Small intestine (tissue), 7 donors: ENCODE results near the gene TMEM131. TPM values are rescaled to one million over a fixed set of nuclear protein-coding genes. Genes with fewer than 3 reads are reported as not detected.

Experiments used
- DNase-seq, 2 donors: peaks; one replicate each; pipeline versions ENCODE4 v3.0.0 to v3.0.0-alpha.2; 2013
- FAIRE-seq: peaks from 2 replicates; lab custom pipeline; 2012; peaks lifted over from hg19 to GRCh38; lab: Jason Lieb, UNC
- H3K27ac ChIP-seq, 3 donors: one replicate each; pipeline ENCODE4 v1.5.1; 2013; ENCODE audit warnings: low read length in 2 of 3, mild to moderate bottlenecking in 2 of 3, control low read depth in 1 of 3, inconsistent platforms in 1 of 3, low read depth in 1 of 3, moderate library complexity in 1 of 3
- H3K27me3 ChIP-seq, 3 donors: one replicate each; pipeline ENCODE4 v1.6.1; 2013; ENCODE audit warnings: low read length in 3 of 3, inconsistent platforms in 1 of 3; ENCODE audit not compliant: control insufficient read depth in 3 of 3, insufficient read depth in 3 of 3
- H3K36me3 ChIP-seq, 3 donors: one replicate each; pipeline ENCODE4 v1.6.1; 2013; ENCODE audit warnings: low read length in 3 of 3, inconsistent platforms in 1 of 3, low read depth in 1 of 3, mild to moderate bottlenecking in 1 of 3, moderate library complexity in 1 of 3; ENCODE audit not compliant: control insufficient read depth in 3 of 3, insufficient read depth in 2 of 3
- H3K4me1 ChIP-seq, 3 donors: one replicate each; pipeline ENCODE4 v1.6.1; 2013; ENCODE audit warnings: low read length in 2 of 3, inconsistent platforms in 1 of 3, low read depth in 1 of 3, mild to moderate bottlenecking in 1 of 3, moderate library complexity in 1 of 3; ENCODE audit not compliant: control insufficient read depth in 3 of 3, insufficient read depth in 2 of 3
- H3K4me3 ChIP-seq, 3 donors: one replicate each; pipeline ENCODE4 v1.5.1; 2013; ENCODE audit warnings: low read length in 3 of 3, control low read depth in 1 of 3, inconsistent platforms in 1 of 3, low read depth in 1 of 3, mild to moderate bottlenecking in 1 of 3, moderate library complexity in 1 of 3
- H3K9me3 ChIP-seq, 2 donors: one replicate each; pipeline ENCODE4 v1.6.1; 2013; ENCODE audit warnings: low read depth in 1 of 2, low read length in 1 of 2; ENCODE audit not compliant: control insufficient read depth in 2 of 2, insufficient read depth in 1 of 2
- WGBS, 3 donors: extraction: QIAGEN DNeasy Blood & Tissue Kit; methylation state at CpG; one replicate each; pipeline ENCODE4 v1.1.7; 2013; 5-methylcytosine and 5-hydroxymethylcytosine counted together
- polyA plus RNA-seq, 4 donors: library from polyadenylated mRNA; stranded (reverse) in 3 of 4; unstranded in 1 of 4; fragments of 200-250 nt in 3 of 4; fragments of 120-200 nt in 1 of 4; gene quantifications; one replicate each; pipeline versions ENCODE4 v1.2.1 to v1.2.3, GENCODE V29; 2013
- donor health status: healthy with polysubstance abuse.
- donor health status: control.
- donor health status: control.
- donor health status: Bipolar disorder and iron deficiency.
- donor health status: healthy.

TMEM131 gene
- polyA plus RNA-seq, 4 donors, result 6.5 to 47.7 (median 13.8) TPM

DNA sequence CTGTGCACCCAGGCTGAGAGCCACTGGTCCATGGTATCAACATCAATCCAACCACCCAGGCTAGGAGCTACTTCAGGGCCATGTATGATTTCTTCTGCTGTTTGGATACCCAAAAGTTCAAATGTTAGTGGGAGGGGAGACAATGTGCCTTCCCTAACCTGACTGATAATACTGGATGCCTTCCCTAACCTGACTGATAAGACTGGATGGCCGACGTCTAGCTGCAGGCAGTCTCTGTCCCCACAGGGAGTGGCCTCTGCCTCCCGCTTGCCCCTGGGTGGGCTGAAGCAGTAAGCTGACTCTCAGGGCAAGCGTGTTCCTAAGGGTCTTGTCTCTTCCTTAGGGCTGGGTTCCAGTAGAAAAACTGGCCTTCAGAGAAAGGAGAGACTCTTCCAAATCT, 216.6 kb downstream of the TMEM131 start:
- no peak overlapping the region for H3K27ac ChIP-seq
- FAIRE-seq, result no peak
- H3K36me3 ChIP-seq, result peaks cover 2 to 35% (median 10%) of the 10 kb centered on the region in 3 donors
- no peaks in the 10 kb centered on the region for H3K4me1 ChIP-seq
- no peak for DNase-seq
- 80 to 89% (median 85%) methylated on average over 4 of the region's 4 CpGs for WGBS, 3 donors
- no peak overlapping the region for H3K4me3 ChIP-seq
- H3K27me3 ChIP-seq, result no peaks in the 10 kb centered on the region
- no peaks in the 10 kb centered on the region for H3K9me3 ChIP-seq

DNA sequence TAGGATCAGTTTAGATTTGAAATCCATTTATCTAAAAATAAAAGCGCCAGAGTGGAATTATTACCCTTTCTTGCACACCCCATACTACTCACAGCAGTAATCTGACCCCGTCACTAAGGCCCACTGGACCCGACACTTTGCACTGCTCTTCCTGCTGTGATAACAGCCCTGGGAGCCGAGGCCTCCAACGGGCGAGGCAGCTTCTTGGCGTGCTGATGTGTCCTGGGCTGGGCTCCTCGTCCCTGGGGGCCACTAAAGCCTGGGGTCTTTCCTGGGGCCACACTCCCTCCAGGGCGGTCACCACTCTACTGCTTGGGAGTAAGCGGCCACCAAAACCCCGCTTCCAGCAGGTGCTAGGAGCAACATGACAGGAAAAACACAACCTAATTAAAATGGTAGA, 220.7 kb downstream of the TMEM131 start:
- Histone ChIP-seq H3K27ac (no peak overlapping the region), H3K9me3 (no peaks in the 10 kb centered on the region), H3K4me3 (no peak overlapping the region), H3K27me3 (no peaks in the 10 kb centered on the region), H3K4me1 (no peaks in the 10 kb centered on the region), H3K36me3 (peaks cover 5 to 40% (median 11%) of the 10 kb centered on the region in 3 donors)
- DNase-seq (no peak), FAIRE-seq (no peak)
- 73 to 80% (median 74%) methylated on average over 11 of the region's 11 CpGs for WGBS, 3 donors

DNA sequence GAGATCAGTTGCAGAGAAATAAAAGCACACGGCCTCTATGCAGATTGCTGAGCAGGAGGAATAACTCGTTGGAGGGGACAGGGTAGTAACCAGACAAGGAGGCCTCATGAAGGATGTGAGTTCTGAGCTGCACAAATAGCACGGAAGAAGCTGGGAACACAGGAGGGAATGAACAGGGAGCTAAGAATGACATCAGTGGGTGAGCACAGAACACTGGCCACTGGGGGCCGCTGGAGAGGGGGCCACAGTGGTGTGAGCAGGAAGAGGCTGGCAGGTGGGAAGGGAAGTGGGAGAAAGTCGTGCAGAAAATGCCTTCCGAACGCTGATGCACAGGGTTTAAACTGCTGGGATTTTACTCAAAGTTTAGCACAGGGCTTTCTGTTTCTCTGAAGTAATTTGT, 221.3 kb downstream of the TMEM131 start:
- H3K4me1 ChIP-seq, result no peaks in the 10 kb centered on the region
- no peak overlapping the region for H3K4me3 ChIP-seq
- no peaks in the 10 kb centered on the region for H3K27me3 ChIP-seq
- H3K9me3 ChIP-seq, result no peaks in the 10 kb centered on the region
- no peak overlapping the region for H3K27ac ChIP-seq
- WGBS, 3 donors, result 58 to 82% (median 71%) methylated on average over 7 of the region's 7 CpGs
- peaks cover 5 to 44% (median 9%) of the 10 kb centered on the region in 3 donors for H3K36me3 ChIP-seq
- FAIRE-seq (no peak), DNase-seq (peak in 1 of 2 donors; percentile 23)

DNA sequence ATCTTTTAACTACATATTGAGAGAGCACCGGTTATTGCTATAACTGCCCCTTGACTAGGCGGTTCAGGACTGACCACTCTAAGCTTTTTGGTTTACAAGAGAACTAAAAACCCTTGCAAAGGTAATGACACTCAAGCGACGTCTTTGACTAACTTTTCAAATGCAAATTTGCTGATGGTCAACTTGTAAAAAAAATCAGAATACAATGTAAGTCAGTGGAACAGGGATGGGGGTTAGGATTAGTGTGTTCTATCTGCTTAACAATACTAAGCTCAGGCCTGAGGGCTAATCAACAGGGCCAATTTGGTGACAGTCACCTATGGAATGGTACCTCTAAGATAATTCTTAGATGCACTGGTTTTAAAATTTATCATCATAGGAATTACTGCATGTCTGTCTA, 225.3 kb downstream of the TMEM131 start:
- H3K27me3 ChIP-seq, result no peaks in the 10 kb centered on the region
- H3K4me1 ChIP-seq, result no peaks in the 10 kb centered on the region
- H3K27ac ChIP-seq, result no peak overlapping the region
- WGBS, 3 donors, result 69 to 72% (median 69%) methylated on average over 4 of the region's 4 CpGs
- no peaks in the 10 kb centered on the region for H3K9me3 ChIP-seq
- no peak for FAIRE-seq
- peaks cover 8 to 48% (median 19%) of the 10 kb centered on the region in 3 donors for H3K36me3 ChIP-seq
- no peak for DNase-seq
- no peak overlapping the region for H3K4me3 ChIP-seq

DNA sequence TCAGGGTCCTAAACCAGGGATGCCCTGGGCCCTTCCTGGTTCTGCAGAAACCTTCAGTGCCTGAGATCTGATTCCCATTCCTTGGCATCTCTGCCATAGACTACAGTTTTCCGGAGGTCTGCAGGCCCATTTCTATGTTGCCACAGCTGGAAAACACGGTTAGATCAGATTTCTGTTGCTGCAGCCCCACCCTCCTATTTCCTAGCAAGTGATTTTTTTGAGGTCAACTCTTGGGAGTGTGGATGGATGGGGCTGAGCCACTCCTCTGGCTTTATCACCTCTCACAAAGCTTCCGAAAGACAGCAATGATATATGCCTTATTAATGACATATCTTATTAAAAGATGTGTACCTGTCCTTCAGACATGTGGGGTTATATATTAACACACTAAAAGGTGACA, 226.0 kb downstream of the TMEM131 start:
- Histone ChIP-seq H3K4me1 (no peaks in the 10 kb centered on the region), H3K4me3 (no peak overlapping the region), H3K9me3 (no peaks in the 10 kb centered on the region), H3K36me3 (peaks cover 8 to 49% (median 21%) of the 10 kb centered on the region in 3 donors), H3K27ac (no peak overlapping the region), H3K27me3 (no peaks in the 10 kb centered on the region)
- WGBS, 3 donors, result 74 to 82% (median 82%) methylated on average over 3 of the region's 3 CpGs
- DNase-seq (no peak), FAIRE-seq (no peak)

DNA sequence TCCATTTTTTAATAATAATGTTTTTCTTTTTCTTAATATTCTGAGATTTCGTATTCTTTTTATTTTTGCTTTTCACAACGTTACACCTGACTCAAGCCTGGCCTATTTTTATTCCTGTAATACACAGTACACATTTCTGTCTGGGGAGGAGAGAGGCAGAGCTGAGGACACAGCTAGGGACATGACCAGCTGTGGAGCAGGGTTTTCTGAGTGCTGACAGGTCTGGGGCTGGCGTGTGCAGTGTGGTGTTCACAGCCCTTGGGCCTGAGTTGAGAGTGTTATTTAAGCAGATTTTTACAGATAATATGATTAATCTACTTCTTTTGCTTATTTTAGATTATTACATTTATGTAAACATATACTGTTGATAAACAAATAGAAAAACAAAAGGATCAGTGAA, 226.4 kb downstream of the TMEM131 start:
- DNase-seq (no peak), FAIRE-seq (no peak)
- Histone ChIP-seq H3K36me3 (peaks cover 8 to 50% (median 21%) of the 10 kb centered on the region in 3 donors), H3K4me3 (no peak overlapping the region), H3K27ac (no peak overlapping the region), H3K27me3 (no peaks in the 10 kb centered on the region), H3K4me1 (no peaks in the 10 kb centered on the region), H3K9me3 (no peaks in the 10 kb centered on the region)
- WGBS, 3 donors, result 91 to 97% (median 92%) methylated on average over 3 of the region's 3 CpGs

DNA sequence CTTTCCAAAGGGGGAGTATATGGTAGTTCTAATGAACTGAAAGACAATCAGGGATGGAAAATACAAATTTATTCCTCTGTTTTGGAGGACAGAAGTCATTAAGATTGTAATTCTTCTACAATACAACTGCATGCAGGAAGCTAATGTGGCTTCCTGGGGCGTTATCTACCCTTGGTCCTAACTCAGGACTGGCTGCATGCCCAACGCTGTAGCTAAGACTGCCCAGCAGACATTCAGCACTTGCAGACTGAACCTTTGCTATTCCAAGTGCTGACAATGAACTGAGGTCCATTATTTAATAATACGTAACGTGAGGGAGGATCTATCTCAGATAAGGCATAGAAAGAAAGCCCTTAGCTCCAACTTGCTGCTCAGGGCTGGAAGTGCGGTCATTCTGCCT, 229.2 kb downstream of the TMEM131 start:
- no peak for FAIRE-seq
- 85 to 86% (median 86%) methylated on average over 5 of the region's 5 CpGs for WGBS, 3 donors
- peaks cover 5 to 58% (median 25%) of the 10 kb centered on the region in 3 donors for H3K36me3 ChIP-seq

DNA sequence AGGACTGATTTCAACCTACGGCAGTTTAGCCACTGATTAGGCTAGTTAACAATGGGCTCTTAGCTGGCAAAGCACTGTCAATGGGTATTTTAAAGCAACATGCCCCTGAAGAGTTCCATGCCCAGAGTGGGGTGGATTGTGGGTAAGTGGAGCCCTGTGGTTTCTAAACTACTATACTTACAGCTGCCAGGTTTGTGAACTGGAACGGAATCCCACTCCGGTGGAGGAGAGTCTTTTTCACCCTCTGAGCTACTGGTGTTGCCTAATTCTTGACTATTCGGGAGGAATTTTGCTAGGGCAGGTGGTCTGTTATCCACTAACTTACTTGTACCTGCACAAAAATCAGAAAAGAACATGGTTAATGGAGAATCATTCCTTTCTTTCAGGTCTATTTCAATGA, 229.8 kb downstream of the TMEM131 start:
- WGBS, 3 donors, result 97 to 98% (median 97%) methylated on average over 4 of the region's 4 CpGs
- DNase-seq, result no peak
- Histone ChIP-seq H3K36me3 (peaks cover 5 to 62% (median 29%) of the 10 kb centered on the region in 3 donors), H3K4me3 (no peak overlapping the region), H3K27me3 (no peaks in the 10 kb centered on the region), H3K27ac (no peak overlapping the region), H3K9me3 (no peaks in the 10 kb centered on the region), H3K4me1 (no peaks in the 10 kb centered on the region)
- no peak for FAIRE-seq

More for the DNA sequence above, 229.2 kb downstream of the TMEM131 start:
- DNase-seq, result no peak
- no peak overlapping the region for H3K4me3 ChIP-seq
- no peaks in the 10 kb centered on the region for H3K4me1 ChIP-seq
- H3K27me3 ChIP-seq, result no peaks in the 10 kb centered on the region
- H3K27ac ChIP-seq, result no peak overlapping the region
- H3K9me3 ChIP-seq, result no peaks in the 10 kb centered on the region
